ENCODE measurements around the gene GID8.

DNA sequence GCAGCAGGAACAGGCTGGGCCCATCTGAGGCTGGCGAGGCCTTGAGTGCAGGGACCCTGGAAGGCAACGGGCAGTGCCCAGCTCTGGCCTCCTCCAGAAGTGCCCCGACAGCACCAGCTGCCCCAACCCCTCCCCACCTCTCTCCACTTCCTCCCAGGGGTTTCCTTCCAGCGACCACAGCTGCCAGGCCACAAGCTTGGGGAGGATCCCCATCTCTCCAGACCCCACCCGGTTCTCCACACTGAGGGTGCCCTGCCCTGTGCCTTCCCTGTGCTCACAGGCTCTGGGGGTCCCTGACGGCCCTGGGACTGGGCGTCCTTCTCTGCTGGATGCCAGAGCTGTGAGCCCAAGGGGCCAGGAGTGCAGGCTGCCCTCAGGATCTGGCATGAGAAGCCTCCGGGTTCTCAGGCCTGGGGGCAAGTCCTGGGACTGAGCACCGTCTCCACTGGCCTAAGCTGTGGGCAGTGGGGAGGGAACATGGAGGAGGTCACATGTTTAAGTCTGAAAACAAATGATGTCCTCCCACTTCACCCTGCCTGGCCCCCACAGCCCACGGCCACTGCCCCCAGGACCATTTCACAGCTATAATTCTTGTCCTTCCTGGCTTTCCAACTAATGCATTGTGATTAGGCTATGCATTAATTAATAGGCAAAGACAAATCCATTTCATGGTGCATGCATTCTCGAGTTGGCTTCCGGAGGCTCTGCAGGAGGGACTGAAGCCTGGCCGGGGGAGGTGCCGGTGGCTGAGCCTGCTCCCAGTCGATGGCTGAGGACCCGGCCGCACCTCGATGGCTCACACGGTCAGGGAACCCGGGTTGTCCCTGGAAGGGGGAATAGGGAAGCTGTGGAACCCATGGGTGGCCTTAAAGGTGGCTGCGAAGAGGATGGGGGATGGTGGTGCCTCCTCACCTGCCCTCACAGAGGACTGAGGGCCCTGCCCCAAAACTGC lies 44.5 kb downstream of the GID8 start:
- TF ChIP-seq POLR2G (IDR thresholded peaks at IDR 0.05; ENCODE audit: low read depth, low read length) = no peak
- TF ChIP-seq POLR2AphosphoS5 (IDR thresholded peaks at IDR 0.05; ENCODE audit: control insufficient read depth, insufficient read depth, low read depth, low read length) = no peak
- no peak for TF ChIP-seq ZNF512 (tag; IDR thresholded peaks at IDR 0.05)
- TF ChIP-seq, protein P1, sequence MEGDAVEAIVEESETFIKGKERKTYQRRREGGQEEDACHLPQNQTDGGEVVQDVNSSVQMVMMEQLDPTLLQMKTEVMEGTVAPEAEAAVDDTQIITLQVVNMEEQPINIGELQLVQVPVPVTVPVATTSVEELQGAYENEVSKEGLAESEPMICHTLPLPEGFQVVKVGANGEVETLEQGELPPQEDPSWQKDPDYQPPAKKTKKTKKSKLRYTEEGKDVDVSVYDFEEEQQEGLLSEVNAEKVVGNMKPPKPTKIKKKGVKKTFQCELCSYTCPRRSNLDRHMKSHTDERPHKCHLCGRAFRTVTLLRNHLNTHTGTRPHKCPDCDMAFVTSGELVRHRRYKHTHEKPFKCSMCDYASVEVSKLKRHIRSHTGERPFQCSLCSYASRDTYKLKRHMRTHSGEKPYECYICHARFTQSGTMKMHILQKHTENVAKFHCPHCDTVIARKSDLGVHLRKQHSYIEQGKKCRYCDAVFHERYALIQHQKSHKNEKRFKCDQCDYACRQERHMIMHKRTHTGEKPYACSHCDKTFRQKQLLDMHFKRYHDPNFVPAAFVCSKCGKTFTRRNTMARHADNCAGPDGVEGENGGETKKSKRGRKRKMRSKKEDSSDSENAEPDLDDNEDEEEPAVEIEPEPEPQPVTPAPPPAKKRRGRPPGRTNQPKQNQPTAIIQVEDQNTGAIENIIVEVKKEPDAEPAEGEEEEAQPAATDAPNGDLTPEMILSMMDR (IDR thresholded peaks at IDR 0.05 in 2 of 3, conservative IDR thresholded peaks at IDR 0.05 in 1 of 3; ENCODE audit: insufficient read depth in 2 of 3, low read depth in 1 of 3, low read length in 3 of 3) = no peak
- TF ChIP-seq, protein P2, sequence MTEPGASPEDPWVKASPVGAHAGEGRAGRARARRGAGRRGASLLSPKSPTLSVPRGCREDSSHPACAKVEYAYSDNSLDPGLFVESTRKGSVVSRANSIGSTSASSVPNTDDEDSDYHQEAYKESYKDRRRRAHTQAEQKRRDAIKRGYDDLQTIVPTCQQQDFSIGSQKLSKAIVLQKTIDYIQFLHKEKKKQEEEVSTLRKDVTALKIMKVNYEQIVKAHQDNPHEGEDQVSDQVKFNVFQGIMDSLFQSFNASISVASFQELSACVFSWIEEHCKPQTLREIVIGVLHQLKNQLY (CRISPR knock-in tag; conservative IDR thresholded peaks at IDR 0.05) = no peak
